Transverse colon (tissue), 4 donors: ENCODE results near the gene THSD7A. TPM values are rescaled to one million over a fixed set of nuclear protein-coding genes. Genes with fewer than 3 reads are reported as not detected.

Experiments
- DNase-seq: peaks from one replicate; pipeline ENCODE4 v3.0.0-alpha.2; 2019
- H3K27ac ChIP-seq, 4 donors: fragments of 200-600 bp; sonication (generic); 2 replicates each; pipeline ENCODE4 v1.5.1; 2016 to 2018; ENCODE audit warnings: inconsistent platforms in 4 of 4
- H3K27me3 ChIP-seq: fragments of 200-600 bp; sonication (generic); 2 replicates; pipeline ENCODE4 v1.5.1; 2017; ENCODE audit warnings: inconsistent platforms
- H3K36me3 ChIP-seq, 4 donors: fragments of 200-600 bp; sonication (generic); 2 replicates each; pipeline ENCODE4 v1.5.1; 2017 to 2019; ENCODE audit warnings: inconsistent platforms in 4 of 4
- H3K4me1 ChIP-seq, 4 donors: fragments of 200-600 bp; sonication (generic); 2 replicates each; pipeline ENCODE4 v1.5.1; 2017 to 2020; ENCODE audit warnings: inconsistent platforms in 4 of 4
- H3K4me3 ChIP-seq, 4 donors: fragments of 200-600 bp; sonication (generic); 1 replicate in 1 of 4; 2 replicates in 3 of 4; pipeline versions ENCODE4 v1.5.1 to v1.6.1; 2017 to 2019; ENCODE audit warnings: inconsistent platforms in 4 of 4
- H3K9me3 ChIP-seq, 2 donors: fragments of 200-600 bp; sonication (generic); 2 replicates each; pipeline ENCODE4 v1.5.1; 2017 to 2019; ENCODE audit warnings: inconsistent platforms in 2 of 2
- CTCF ChIP-seq, 5 experiments: fragments of 200-600 bp in 3 of 5; fragments of 450-650 bp in 2 of 5; sonication (generic) in 3 of 5; IDR thresholded peaks; 1 replicate in 2 of 5; 2 replicates in 3 of 5; pipeline ENCODE4 v1.5.1; 2016 to 2017; ENCODE audit warnings: antibody characterized with exemption in 5 of 5, inconsistent platforms in 3 of 5, mild to moderate bottlenecking in 2 of 5, moderate library complexity in 1 of 5
- EP300 ChIP-seq: sonication (generic); formaldehyde crosslinking; IDR thresholded peaks from one replicate; pipeline ENCODE4 v1.6.1; 2017; ENCODE audit warnings: antibody characterized with exemption, low read depth
- POLR2A ChIP-seq: fragments of 450-650 bp; IDR thresholded peaks from one replicate; pipeline ENCODE4 v1.6.1; 2016; ENCODE audit warnings: antibody characterized with exemption, mild to moderate bottlenecking, moderate library complexity
- POLR2AphosphoS5 ChIP-seq, 3 donors: sonication (generic); formaldehyde crosslinking; IDR thresholded peaks; one replicate each; pipeline ENCODE4 v1.6.1; 2016; ENCODE audit warnings: antibody characterized with exemption in 3 of 3
- WGBS, 2 donors: methylation state at CpG; one replicate each; pipeline ENCODE4 v1.1.5; 2018; ENCODE audit warnings: low coverage in 1 of 2; 5-methylcytosine and 5-hydroxymethylcytosine counted together
- in situ Hi-C, 4 donors: fragments of 200-750 bp; cut with MboI; loops; one replicate each; pipeline versions ENCODE4 v1.15.0 to v1.15.1; 2017; ENCODE audit warnings: low sequenced_read_pairs in 3 of 4, low pct_ligation_motif_present in 1 of 4, low pct_unique_long_range_greater_than_20kb in 1 of 4
- intact Hi-C: fragments of 100-400 bp; cut with DNase I; formaldehyde crosslinking; loops from one replicate; pipeline ENCODE4 v1.15.1; 2023; ENCODE audit warnings: low total_unique reads
- total RNA-seq, 4 donors: library from RNA; depleted of rRNA; stranded (reverse); fragments of >200 nt; gene quantifications; one replicate each; pipeline ENCODE4 v1.1.0, GENCODE V29; 2016

THSD7A gene
- total RNA-seq, 4 donors from 2014 or later = 1.9 to 18.9 (median 2.0) TPM

DNA sequence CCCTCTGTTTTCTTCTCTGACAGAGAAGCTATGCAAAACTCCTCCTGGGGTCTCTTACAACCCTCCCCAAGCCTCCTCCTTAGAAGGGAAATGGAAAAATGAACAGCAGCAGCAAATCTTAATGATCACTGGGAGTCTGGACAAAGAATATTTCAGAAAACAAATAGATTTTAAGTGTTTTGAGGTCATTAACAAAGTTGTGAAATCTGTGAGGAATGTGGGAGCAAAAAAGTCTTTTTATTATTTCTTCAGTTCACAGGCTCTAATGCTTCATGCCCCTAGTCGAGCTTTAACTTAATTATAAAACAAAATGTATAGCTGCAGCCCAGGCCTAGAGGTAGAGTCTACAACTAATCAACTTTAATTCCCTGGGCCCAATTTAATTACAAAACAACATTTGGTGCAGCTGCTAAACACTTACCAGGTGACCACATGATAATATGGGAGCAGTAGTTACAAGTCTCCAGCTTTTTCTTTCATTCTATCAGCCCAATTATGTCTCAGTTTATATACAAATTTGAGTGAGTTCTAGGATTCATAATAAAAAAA lies 293.2 kb downstream of the THSD7A start:
- H3K27ac ChIP-seq = no peak overlapping the region
- no peak overlapping the region for H3K4me3 ChIP-seq
- H3K4me1 ChIP-seq = no peaks in the 10 kb centered on the region
- DNase-seq = no peak
- H3K27me3 ChIP-seq = no peaks in the 10 kb centered on the region
- no peak for TF ChIP-seq POLR2A
- WGBS, 2 donors = 75 to 79% methylated on average over 1 of the region's 1 CpG
- no peaks in the 10 kb centered on the region for H3K36me3 ChIP-seq
- intact Hi-C loops = no loop called here
- H3K9me3 ChIP-seq = no peaks in the 10 kb centered on the region
- in situ Hi-C loops = no loop called here

DNA sequence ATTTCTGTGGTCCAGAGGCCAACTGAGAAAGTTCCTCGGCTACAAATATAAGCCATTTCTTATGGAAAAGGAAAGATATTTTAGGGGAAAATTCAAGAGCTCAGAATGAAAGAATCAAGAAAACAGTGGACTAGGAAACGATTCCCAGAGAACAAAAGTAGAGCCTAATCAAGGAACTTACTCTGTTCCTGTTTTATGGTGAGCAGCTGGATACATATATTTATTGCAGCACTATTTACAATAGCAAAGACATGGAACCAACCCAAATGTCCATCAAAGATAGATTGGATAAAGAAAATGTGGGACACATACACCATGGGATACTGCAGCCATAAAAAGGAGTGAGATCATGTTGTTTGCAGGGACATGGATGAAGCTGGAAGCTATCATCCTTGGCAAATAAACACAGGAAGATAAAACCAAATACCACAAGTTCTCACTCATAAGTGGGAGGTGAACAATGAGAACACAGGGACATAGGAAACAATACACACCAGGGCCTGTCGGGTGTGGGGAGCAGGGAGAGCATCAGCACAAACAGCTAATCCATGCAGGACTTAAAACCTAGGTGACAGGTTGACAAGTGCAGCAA lies 298.7 kb downstream of the THSD7A start:
- Histone ChIP-seq H3K36me3 (no peaks in the 10 kb centered on the region), H3K4me3 (no peak overlapping the region), H3K27ac (no peak overlapping the region), H3K27me3 (no peaks in the 10 kb centered on the region), H3K4me1 (no peaks in the 10 kb centered on the region), H3K9me3 (no peaks in the 10 kb centered on the region)
- TF ChIP-seq POLR2AphosphoS5 (IDR thresholded peaks at IDR 0.05) (no peak), EP300 (no peak), POLR2A (no peak), CTCF (IDR thresholded peaks at IDR 0.05) (no peak)
- intact Hi-C loops = loop anchor here (5.0 kb wide), 1 partner anchor 371 kb away; no protein-coding TSS in a partner anchor
- WGBS, 2 donors = 40 to 42% methylated on average over 3 of the region's 3 CpGs
- no peak for DNase-seq
- in situ Hi-C loops = no loop called here

DNA sequence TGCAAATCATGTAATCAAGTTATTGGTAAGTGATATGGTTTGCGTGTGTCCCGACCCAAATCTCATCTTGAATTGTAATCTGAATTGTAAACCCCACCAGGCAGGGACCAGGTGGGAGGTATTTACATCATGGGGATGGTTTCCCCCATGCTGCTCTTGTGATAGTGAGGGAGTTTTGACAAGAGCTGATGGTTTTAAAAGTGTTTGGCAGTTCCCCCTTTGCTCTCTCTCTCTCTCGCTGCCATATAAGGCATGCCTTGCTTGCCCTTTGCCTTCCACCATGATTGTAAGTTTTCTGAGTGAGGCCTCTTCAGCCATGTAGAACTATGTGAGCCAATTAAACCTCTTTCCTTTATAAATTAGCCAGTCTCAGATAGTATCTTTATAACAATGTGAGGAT lies 302.6 kb downstream of the THSD7A start:
- H3K9me3 ChIP-seq = no peaks in the 10 kb centered on the region
- no peak for DNase-seq
- H3K27ac ChIP-seq = no peak overlapping the region
- WGBS, 2 donors = 39 to 63% methylated on average over 2 to 3 of the region's 3 CpGs
- TF ChIP-seq POLR2A (no peak), CTCF (IDR thresholded peaks at IDR 0.05) (no peak)
- in situ Hi-C loops (no loop called here), intact Hi-C loops (no loop called here)
- no peaks in the 10 kb centered on the region for H3K36me3 ChIP-seq
- no peak overlapping the region for H3K4me3 ChIP-seq
- H3K27me3 ChIP-seq = no peaks in the 10 kb centered on the region
- no peaks in the 10 kb centered on the region for H3K4me1 ChIP-seq

GRCh38 chr7:11527707-11528106 lies 304.3 kb downstream of the THSD7A start:
- no peaks in the 10 kb centered on the region for H3K27me3 ChIP-seq
- 80 to 84% methylated on average over 2 of the region's 2 CpGs for WGBS, 2 donors
- intact Hi-C loops = no loop called here
- TF ChIP-seq POLR2AphosphoS5 (IDR thresholded peaks at IDR 0.05) = no peak
- TF ChIP-seq EP300 = no peak
- no peak for TF ChIP-seq CTCF (IDR thresholded peaks at IDR 0.05)
- no peak for TF ChIP-seq POLR2A
- no peak overlapping the region for H3K4me3 ChIP-seq
- no peaks in the 10 kb centered on the region for H3K9me3 ChIP-seq
- H3K4me1 ChIP-seq = no peaks in the 10 kb centered on the region
- no peak for DNase-seq
- H3K36me3 ChIP-seq = no peaks in the 10 kb centered on the region
- in situ Hi-C loops = no loop called here
- no peak overlapping the region for H3K27ac ChIP-seq
